Karpas-422 (cell line): ENCODE results near the gene PTPN1. TPM values are rescaled to one million over a fixed set of nuclear protein-coding genes. Genes with fewer than 3 reads are reported as not detected.

Experiments
- DNase-seq: peaks from one replicate; pipeline ENCODE4 v3.0.0-alpha.2; 2015
- H2AFZ ChIP-seq: fragments of 200-600 bp; sonication (generic); 2 replicates; pipeline ENCODE4 v1.6.1; 2014; ENCODE audit warnings: antibody characterized with exemption, low read length, mixed read lengths
- H3K27ac ChIP-seq: fragments of 200-600 bp; sonication (generic); 2 replicates; pipeline ENCODE4 v1.5.1; 2014; ENCODE audit warnings: mild to moderate bottlenecking, low read length, moderate library complexity
- H3K27me3 ChIP-seq: fragments of 200-600 bp; sonication (generic); 2 replicates; pipeline ENCODE4 v1.6.1; 2014; ENCODE audit warnings: low read length, mixed read lengths
- H3K36me3 ChIP-seq: fragments of 200-600 bp; sonication (generic); 2 replicates; pipeline ENCODE4 v1.6.1; 2014; ENCODE audit warnings: low read length, mixed read lengths; ENCODE audit not compliant: insufficient read depth
- H3K4me1 ChIP-seq: fragments of 200-600 bp; sonication (generic); 2 replicates; pipeline ENCODE4 v1.6.1; 2014; ENCODE audit warnings: mild to moderate bottlenecking, low read length, mixed read lengths
- H3K4me2 ChIP-seq: fragments of 200-600 bp; sonication (generic); 2 replicates; pipeline ENCODE4 v1.6.1; 2014; ENCODE audit warnings: low read length, low read depth, mild to moderate bottlenecking; ENCODE audit not compliant: poor library complexity, severe bottlenecking
- H3K4me3 ChIP-seq: fragments of 200-600 bp; sonication (generic); 2 replicates; pipeline ENCODE4 v1.5.1; 2014; ENCODE audit warnings: mild to moderate bottlenecking, antibody characterized with exemption, low read length, mixed read lengths
- H3K79me2 ChIP-seq: fragments of 200-600 bp; sonication (generic); 2 replicates; pipeline ENCODE4 v1.6.1; 2014; ENCODE audit warnings: mild to moderate bottlenecking, low read length, mixed read lengths
- H3K9ac ChIP-seq: fragments of 200-600 bp; sonication (generic); 2 replicates; pipeline ENCODE4 v1.6.0; 2014; ENCODE audit warnings: low read length
- H3K9me2 ChIP-seq: fragments of 200-600 bp; sonication (generic), shearing (Covaris generic); replicated peaks from 2 replicates; pipeline ENCODE4 v1.6.0; 2014; ENCODE audit warnings: mild to moderate bottlenecking, low read length, moderate library complexity; ENCODE audit not compliant: insufficient read depth
- H3K9me3 ChIP-seq: fragments of 300-700, 200-600 bp; sonication (generic); 2 replicates; pipeline ENCODE4 v1.6.1; 2014; ENCODE audit warnings: low read length, mixed read lengths
- H4K20me1 ChIP-seq: fragments of 200-600 bp; sonication (generic); 2 replicates; pipeline ENCODE4 v1.6.1; 2014; ENCODE audit warnings: mild to moderate bottlenecking, antibody characterized with exemption, low read length, low read depth; ENCODE audit not compliant: insufficient read depth
- total RNA-seq: library from RNA; depleted of rRNA; stranded (reverse); fragments of >200 nt; shearing (Covaris generic); gene quantifications from 2 replicates; pipeline ENCODE4 v1.2.3, GENCODE V29; 2014; ENCODE audit warnings: low replicate concordance

The PTPN1 gene
- total RNA-seq, 1 experiment from 2014 or later = 6.5 TPM

GRCh38 chr20:50586531-50587232 lies 76.5 kb downstream of the PTPN1 start:
- Histone ChIP-seq H3K9ac (no peak overlapping the region), H2AFZ (no peak overlapping the region), H3K4me2 (no peak overlapping the region), H3K36me3 (no peaks in the 10 kb centered on the region), H3K79me2 (no peaks in the 10 kb centered on the region), H3K27me3 (no peaks in the 10 kb centered on the region), H3K9me2 (no peaks in the 10 kb centered on the region), H3K4me3 (no peak overlapping the region), H3K4me1 (no peaks in the 10 kb centered on the region; the same call in 1 of the 2 replicates), H3K27ac (no peak overlapping the region), H4K20me1 (0 out of 2 replicates have a peak, but pooled peaks cover 3% of the 10 kb centered on the region), H3K9me3 (no peaks in the 10 kb centered on the region)
- DNase-seq = no peak

GRCh38 chr20:50587291-50587961 lies 77.2 kb downstream of the PTPN1 start:
- no peaks in the 10 kb centered on the region for H3K36me3 ChIP-seq

GRCh38 chr20:50588034-50588736 lies 78.0 kb downstream of the PTPN1 start:
- Histone ChIP-seq H3K9me3 (no peaks in the 10 kb centered on the region), H2AFZ (no peak overlapping the region), H3K4me3 (no peak overlapping the region), H3K27me3 (no peaks in the 10 kb centered on the region), H3K79me2 (no peaks in the 10 kb centered on the region), H3K4me1 (no peaks in the 10 kb centered on the region), H3K27ac (no peak overlapping the region), H3K36me3 (no peaks in the 10 kb centered on the region), H3K9ac (no peak overlapping the region), H3K9me2 (no peaks in the 10 kb centered on the region), H3K4me2 (no peak overlapping the region), H4K20me1 (no peaks in the 10 kb centered on the region)
- DNase-seq = peak; percentile 85

More at GRCh38 chr20:50587291-50587961, 77.2 kb downstream of the PTPN1 start:
- no peak overlapping the region for H3K9ac ChIP-seq
- no peaks in the 10 kb centered on the region for H3K9me2 ChIP-seq
- DNase-seq = no peak
- no peaks in the 10 kb centered on the region for H3K4me1 ChIP-seq
- H3K27ac ChIP-seq = no peak overlapping the region
- H3K4me2 ChIP-seq = no peak overlapping the region
- H2AFZ ChIP-seq = no peak overlapping the region
- no peaks in the 10 kb centered on the region for H3K79me2 ChIP-seq
- H3K9me3 ChIP-seq = no peaks in the 10 kb centered on the region
- 0 out of 2 replicates have a peak, but pooled peaks cover 2% of the 10 kb centered on the region for H4K20me1 ChIP-seq
- no peak overlapping the region for H3K4me3 ChIP-seq
- H3K27me3 ChIP-seq = no peaks in the 10 kb centered on the region

GRCh38 chr20:50589548-50590347 lies 79.6 kb downstream of the PTPN1 start:
- no peak overlapping the region for H3K4me3 ChIP-seq
- H3K9me2 ChIP-seq = no peaks in the 10 kb centered on the region
- H3K27ac ChIP-seq = no peak overlapping the region
- H3K4me1 ChIP-seq = no peaks in the 10 kb centered on the region
- no peak overlapping the region for H3K4me2 ChIP-seq
- no peaks in the 10 kb centered on the region for H3K79me2 ChIP-seq
- H3K27me3 ChIP-seq = no peaks in the 10 kb centered on the region
- H3K9me3 ChIP-seq = no peaks in the 10 kb centered on the region
- no peaks in the 10 kb centered on the region for H4K20me1 ChIP-seq
- H2AFZ ChIP-seq = no peak overlapping the region
- H3K9ac ChIP-seq = no peak overlapping the region
- no peak for DNase-seq
- no peaks in the 10 kb centered on the region for H3K36me3 ChIP-seq

GRCh38 chr20:50590348-50590664 lies 80.1 kb downstream of the PTPN1 start:
- Histone ChIP-seq H3K27me3 (no peaks in the 10 kb centered on the region), H3K27ac (no peak overlapping the region), H3K9me3 (no peaks in the 10 kb centered on the region), H3K4me1 (no peaks in the 10 kb centered on the region), H3K4me3 (no peak overlapping the region), H3K9ac (no peak overlapping the region), H3K79me2 (no peaks in the 10 kb centered on the region), H4K20me1 (no peaks in the 10 kb centered on the region), H3K9me2 (no peaks in the 10 kb centered on the region), H2AFZ (no peak overlapping the region), H3K36me3 (no peaks in the 10 kb centered on the region), H3K4me2 (no peak overlapping the region)
- DNase-seq = no peak

GRCh38 chr20:50591233-50591852 lies 81.2 kb downstream of the PTPN1 start:
- H3K27ac ChIP-seq = no peak overlapping the region
- no peaks in the 10 kb centered on the region for H3K79me2 ChIP-seq
- no peaks in the 10 kb centered on the region for H3K27me3 ChIP-seq
- no peak overlapping the region for H3K4me2 ChIP-seq
- DNase-seq = no peak
- no peaks in the 10 kb centered on the region for H3K9me2 ChIP-seq
- no peak overlapping the region for H2AFZ ChIP-seq
- no peak overlapping the region for H3K9ac ChIP-seq
- no peaks in the 10 kb centered on the region for H4K20me1 ChIP-seq
- H3K4me1 ChIP-seq = no peaks in the 10 kb centered on the region
- H3K36me3 ChIP-seq = no peaks in the 10 kb centered on the region
- H3K4me3 ChIP-seq = no peak overlapping the region
- no peaks in the 10 kb centered on the region for H3K9me3 ChIP-seq

- H3K79me2 ChIP-seq = no peaks in the 10 kb centered on the region
- no peaks in the 10 kb centered on the region for H3K36me3 ChIP-seq
- no peaks in the 10 kb centered on the region for H3K9me3 ChIP-seq
- no peak overlapping the region for H3K4me3 ChIP-seq
- no peak overlapping the region for H3K27ac ChIP-seq
- no peaks in the 10 kb centered on the region for H3K4me1 ChIP-seq
- no peak overlapping the region for H3K9ac ChIP-seq
- no peaks in the 10 kb centered on the region for H4K20me1 ChIP-seq
- no peaks in the 10 kb centered on the region for H3K9me2 ChIP-seq
- no peaks in the 10 kb centered on the region for H3K27me3 ChIP-seq
- no peak for DNase-seq
- H3K4me2 ChIP-seq = no peak overlapping the region
- no peak overlapping the region for H2AFZ ChIP-seq
Observed at GRCh38 chr20:50592282-50593004, 82.3 kb downstream of the PTPN1 start.
